ELF-1 (cell line): ENCODE data around the gene PRR15L.

ENCODE experiments used
- DNase-seq: peaks from one replicate; pipeline ENCODE4 v3.0.0-alpha.2; 2016; ENCODE audit warnings: low read depth, low spot score

The PRR15L gene

DNA sequence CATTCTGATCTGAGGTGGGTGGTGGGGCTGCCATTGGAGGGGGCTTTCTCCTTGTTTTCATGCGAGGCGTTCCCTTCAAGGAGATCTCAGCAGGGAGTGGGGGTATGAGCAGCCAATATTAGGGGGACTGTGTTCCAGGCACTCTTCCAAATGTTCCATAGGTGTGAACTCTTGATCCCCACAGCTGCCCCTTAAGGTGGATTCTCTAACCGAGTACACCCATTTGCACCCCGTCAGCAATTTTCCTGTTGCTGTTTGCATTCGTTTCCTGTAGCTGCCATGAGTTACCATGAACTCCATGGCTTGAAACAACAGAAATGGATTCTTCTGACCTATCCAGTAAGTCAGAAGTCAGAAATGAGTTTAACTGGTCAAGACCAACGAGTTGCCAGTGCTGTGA lies 3.7 kb upstream of the PRR15L start:
- no peak for DNase-seq

DNA sequence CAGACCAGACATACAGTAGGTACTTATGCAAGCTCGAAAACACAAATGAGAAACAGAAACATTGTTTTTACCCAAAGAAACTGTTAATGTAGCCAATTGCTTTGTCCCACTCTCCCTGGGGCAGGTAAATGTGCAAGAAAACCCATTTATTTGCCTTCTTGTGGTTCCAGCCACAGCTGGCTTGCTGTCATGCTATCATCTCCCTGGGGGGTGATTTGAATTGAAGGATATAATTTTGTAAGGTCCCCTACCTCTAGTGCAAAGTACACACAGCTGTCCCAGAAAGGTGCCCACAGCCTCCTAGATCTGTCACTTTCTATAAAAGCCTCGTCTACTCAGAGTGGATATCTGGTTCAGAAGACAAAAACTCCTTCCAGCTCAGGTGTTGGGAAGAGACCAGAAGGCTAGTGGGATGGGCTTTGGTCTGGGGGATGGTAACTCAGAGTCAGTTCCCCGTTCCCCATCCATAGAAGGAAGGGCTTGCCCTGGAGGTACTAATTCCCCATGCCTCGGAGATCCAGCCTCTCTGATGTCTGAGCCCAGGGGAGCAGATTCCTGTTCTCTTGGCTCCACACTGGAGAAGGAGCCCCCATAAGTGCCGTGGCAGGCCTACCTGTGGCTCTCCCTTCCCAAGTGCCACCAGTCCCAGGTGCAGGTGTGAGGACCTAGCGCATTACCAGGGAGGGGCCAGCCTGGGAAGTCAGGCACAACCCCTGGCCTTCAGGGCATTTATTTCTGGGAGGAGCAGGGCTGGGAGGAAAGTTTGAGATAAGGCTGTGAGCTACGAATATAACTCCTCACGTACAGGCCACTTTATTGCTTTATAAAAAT lies 2.4 kb upstream of the PRR15L start:
- DNase-seq: peak; percentile 43

DNA sequence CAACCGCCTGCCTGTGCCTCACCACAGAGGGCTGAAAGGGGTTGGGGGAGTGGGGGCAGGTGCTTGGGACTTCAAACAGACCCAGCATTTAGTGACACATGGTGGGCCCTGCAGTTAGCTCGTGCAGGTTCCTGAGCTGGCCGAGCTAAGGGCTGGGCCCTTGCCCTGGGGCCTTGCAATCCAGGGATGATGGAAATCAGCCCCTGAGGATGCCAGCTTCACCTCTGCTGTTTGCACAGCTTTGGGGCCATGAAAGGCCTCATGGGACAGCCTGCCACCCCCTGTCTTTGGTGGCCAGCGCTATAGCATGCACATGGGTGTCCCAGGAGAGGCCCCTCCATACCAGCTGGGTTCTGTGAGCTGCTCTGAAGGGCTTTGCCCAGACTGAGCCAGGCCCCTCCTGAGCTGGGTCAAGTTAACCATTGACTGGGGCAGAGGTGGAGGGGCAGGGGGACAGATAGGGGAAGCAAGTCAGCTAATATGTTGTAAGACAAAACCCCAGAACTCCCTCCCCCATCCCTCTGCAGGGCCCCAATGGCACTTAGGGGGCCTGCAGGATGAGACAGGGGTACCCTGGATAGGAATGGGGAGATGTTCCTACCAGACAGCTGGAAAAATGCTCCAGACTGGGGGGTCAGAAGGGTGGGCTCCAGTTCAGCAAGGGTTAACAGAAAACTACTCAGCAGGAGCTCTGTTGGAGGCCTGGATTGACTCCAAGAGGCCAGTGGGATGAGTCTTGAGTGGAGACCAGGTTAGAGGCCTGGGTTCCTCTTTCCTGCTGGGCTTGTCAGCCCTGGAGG lies 692 bp downstream of the PRR15L start:
- DNase-seq: peak; percentile 25

DNA sequence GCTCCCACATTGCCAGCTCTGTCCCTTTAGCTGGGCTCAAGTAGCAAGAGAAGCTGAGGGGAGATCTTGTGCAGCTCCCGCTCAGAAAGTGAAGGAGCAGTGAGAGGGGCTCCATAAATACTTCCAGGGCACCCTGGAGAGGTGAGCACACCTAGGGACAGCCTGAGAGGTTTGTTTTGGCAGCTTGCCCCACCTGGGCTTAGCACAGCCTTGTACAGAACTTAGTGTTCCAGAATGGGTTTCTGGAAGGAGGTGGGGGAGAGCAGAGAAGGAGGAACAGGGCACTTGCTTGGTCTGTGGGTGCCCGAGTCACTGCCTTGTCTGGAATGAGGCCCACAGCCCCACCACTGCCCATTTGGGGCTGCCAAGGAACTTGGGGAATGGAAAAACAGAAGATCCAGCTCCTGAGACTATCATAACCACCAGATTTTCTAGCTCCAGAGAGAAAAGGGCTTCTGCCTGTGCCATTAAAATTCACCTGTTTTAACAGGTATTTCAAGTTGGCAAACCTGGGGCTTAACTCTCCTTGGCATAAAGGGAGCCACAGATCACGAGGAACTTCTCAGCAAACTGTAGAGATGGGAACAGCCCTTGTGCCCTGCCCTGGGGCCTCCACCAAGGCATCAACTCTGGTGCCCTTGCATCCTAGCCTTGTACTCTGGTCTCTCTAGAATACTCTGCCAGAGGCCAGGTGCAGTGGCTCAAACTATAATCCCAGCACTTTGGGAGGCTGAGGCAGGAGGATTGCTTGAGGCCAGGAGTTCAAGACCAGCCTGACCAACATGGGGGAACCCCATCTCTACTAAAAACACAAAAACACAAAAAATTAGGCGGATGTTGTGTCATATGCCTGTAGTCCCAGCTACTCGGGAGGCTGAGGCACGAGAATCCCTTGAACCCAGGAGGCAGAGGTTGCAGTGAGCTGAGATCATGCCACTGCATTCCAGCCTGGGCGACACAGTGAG lies 1.9 kb downstream of the PRR15L start:
- no peak for DNase-seq

DNA sequence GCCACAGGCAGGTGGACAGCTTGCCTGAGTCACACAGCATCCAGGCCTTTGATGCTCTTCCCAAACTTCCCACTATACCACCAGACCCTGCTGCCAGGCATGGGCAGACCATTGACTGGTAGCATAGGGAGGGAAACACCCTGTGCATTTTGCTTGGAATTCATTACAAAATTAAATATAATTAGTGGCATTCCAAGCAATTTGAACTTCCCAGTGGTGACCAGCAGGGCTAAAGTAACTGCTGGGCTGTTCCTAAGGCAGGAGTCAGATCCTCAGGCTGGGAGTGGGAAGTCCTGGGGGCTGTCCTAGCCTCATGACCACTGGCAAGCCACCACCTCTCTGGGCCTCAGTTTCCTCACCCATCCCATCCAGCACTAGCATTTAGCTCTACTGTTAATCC lies 3.8 kb downstream of the PRR15L start:
- DNase-seq: no peak

DNA sequence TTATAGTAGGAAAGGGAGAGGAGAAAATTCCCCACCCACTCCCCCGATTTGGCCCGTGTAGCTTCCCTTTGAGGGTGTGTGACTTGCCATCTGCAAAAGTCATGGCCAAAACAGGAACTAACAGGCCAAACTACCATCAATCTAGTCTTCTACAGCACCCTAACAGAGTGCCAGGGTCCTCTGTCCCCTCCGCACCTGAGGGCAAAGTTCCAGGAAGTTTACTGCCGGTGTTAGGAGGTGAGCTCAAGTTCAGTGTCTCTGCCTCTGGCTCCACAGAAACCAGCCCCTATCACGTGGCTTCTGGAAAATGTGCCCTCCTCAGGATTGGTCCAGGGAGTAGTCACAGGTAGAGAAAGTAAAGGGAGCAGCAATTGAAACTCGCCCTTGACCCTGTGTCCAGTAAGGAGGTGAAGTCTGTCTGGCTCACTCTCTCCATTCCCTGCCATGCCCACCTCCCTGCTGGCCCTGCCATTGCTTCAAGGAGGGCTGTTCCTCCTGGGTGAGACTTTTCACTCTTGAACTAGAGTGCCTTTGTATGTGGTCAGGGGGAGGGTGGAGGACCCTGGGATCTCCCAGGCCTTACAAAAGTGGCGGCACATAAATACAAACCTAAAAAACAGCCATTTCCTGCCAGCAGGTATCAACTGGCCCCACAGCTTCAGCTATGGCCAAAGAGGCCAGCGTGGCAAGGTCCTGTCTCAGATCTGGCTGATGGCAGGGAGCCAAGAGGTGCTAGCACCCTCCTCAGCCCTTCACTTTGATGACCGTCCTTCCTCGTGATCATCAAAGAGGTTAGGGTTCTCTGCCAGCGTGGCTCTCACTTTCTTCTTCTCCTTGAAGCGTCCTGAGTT lies 5.3 kb downstream of the PRR15L start:
- DNase-seq: no peak

DNA sequence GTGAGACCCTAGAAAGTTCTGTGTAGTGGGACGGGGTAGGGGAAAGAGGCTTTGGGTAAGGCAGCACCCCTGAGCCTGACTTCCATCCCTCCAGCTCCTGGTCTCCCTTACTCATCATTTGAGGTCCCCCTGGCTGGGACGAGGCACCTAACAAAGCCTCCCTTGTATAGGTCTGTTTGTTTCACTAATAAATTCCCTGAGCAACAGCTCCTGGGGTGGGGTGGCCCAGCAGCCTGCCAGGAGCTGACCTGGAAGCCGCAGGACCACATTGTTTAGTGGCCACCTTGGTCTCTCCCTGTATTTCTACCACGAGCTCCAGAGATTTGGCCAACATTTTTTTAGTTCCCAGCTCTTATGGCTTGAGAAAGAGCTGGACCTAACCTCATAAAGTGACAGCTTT lies 7.2 kb downstream of the PRR15L start:
- DNase-seq: no peak

DNA sequence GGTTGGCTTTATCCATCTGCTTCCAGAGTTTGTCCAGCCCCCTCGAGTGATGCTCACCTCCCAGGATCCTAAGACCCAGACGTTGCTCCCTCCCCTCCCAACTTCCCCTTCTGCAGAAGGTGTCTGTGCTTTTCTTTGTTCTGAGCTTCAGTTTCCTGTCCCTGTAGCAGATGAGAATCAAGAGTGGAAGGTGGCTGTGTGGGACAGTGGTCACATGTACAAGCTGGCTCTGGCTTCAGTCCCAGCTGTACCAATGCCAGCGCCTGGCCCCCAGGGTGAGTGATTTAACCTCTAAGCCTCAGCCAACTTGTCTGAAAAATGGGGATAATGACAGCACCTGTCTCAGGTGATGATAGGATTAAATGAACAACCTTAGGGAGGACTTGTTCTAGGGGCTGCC lies 7.7 kb downstream of the PRR15L start:
- no peak for DNase-seq

DNA sequence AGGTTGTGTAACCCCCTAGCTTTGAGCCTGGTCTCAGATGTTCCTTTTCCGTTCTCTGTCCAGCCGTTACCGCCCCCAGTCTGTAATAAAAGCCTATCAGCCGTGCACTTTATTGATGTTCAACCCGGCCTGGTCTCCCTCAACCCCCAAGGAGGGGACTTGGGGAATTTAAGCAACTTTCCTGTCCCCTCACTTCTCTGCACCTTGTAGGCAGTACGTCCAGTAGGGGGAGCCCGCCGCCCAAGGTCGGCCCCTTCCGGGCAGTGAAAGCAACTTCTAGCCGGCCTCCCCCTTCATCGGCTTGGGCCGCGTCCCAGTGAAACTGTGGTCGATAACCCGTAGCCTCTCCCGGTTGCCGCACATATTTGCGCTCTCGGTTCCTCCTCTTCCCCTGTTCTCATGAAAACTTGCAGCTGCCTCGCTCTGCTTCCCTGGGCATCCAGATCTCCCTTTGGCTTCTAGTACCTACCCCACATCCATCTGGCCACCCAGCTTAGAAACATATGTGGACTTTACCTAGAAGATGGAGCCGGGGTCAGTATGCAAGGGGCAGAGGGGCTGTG lies 8.4 kb downstream of the PRR15L start:
- peak; percentile 90 for DNase-seq

DNA sequence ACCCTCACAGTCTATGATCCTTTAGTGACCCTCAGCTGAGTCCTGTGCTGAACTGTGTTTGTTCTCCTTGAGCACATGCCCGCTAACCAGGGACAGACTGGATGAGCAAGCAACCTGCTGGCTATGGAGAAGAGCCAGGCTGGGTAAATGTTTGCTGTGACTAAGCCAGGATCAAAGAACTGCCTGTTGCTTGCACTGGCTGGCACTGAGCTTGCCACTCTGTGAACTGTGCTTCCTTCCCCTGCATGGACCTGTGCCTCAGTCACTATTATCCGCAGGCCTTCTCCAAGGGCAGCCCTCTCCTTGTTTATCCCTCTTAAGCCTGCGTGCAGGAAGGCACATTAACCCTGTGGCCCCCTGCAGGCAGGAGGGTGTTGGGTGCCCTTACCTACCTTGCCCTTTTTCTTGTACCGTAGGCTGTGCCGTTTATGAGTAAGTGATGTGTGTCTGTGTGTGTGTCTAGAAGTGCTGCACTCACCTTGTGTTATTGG lies 8.9 kb downstream of the PRR15L start:
- no peak for DNase-seq

DNA sequence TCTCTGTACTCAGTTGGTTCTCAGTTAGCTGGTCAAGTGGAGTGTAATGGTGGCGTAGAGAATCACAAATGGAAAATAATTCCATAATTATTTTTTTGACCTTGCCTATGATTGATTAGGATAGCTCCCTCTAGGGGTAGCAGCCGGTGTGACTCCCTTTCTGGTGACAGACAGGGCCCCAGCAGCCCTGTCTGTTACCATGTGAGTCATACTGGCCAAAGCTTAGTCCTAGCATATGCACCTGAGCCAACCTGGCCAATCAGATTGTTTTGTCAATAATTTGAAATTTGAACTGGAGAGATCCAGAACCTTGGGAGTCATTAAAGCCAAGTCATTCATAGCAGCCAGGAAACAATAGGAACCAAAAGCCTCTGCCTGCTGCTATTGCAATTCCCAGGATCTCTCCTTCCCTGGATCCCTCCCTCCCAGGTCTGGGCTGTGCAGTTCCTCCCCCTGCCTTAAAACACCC lies 10.7 kb downstream of the PRR15L start:
- DNase-seq: peak; percentile 88

DNA sequence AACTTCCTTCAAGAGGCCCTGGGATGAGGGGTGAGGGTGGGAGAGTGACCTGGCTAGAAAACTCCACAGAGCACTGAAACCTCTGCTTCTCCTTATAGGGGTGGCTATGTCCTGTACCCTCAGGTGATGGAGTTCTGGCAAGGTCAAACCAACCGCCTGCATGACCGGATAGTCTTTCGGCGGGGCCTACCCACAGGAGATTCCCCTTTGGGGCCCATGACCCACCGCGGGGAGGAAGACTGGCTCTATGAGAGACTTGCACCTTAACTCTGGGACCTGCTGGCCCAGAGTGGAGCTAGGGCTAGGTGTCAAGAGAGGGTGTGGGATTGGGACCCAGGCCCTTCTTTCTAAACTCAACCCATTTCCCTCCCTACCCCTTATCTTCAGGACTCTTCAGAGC lies 11.2 kb downstream of the PRR15L start:
- no peak for DNase-seq

DNA sequence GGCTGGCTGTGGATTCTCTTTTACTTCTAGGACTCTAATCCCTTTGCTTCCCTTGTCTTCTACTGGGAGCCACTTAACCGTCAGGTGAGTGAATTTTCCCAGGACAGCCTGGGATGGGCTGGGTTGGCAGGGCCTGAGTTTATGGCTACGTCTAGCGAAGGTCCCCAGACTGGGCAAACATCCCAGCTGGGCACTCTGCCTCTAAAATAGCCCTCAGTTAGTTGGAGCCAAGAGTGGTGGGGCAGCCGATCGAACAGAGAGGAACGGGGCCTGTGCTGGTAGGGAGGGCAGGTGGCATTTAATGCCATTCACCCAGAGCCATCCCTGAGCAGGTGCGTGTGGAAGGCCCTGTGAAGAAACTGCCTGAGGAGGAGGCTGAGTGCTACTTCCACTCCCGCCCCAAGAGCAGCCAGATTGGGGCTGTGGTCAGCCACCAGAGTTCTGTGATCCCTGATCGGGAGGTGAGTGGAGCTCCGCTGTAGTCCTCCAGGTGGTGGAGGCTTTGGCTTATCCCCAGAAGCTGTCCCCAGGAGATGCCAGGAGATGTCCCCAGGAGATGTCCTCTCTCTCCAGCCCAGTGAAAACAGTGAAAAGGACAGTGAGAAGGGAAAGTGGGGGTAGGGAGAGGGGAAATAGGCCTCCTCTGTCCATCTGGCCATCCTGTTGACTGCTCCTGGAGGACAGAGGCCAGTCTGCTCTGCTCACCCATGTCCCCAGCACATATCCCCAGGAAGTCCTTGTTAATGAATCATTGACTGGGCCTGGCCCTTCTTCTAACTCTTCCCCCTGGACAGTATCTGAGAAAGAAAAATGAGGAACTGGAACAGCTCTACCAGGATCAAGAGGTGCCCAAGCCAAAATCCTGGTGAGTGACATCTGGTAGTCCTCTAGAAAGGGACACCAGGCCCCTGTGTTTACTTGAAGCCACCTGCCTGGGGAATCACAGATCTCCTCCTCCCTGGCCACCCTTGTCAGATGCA lies 11.9 kb downstream of the PRR15L start:
- no peak for DNase-seq

DNA sequence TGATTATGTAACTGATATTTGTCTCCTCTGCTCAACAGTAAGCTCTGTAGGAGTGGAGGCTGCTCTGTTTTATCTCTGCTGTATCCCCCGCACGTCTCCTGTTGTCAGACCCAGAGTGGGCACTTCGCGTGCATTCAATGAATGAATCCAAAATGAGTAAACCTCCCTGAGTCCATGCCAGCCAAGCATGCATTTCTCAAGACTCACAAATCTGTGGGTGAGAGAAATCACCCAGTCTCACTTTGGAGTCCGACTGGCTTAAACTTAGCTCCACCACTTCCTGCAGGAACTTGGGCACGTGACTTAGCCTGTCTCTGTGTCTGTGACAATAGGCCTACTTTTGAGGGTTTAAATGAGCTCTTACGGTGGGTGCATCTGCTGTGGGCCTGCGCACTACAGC lies 12.6 kb downstream of the PRR15L start:
- no peak for DNase-seq

DNA sequence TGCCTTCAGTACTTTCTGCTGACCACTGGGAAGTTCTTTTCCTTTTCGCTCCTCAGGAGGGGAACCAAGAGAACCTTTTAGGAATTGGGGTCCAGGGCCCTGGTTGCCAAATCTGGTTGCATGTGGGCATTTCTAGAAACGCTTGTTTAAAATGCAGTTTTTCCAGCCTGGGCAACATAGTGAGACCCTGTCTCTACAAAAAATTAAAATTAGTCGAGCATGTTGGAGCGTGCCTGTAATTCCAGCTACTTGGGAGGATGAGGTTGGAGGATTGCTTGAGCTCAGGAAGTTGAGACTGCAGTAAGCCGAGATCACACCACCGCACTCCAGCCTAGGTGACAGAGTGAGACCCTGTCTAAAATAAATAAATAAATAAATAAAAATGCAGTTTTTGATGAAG lies 15.1 kb downstream of the PRR15L start:
- no peak for DNase-seq

DNA sequence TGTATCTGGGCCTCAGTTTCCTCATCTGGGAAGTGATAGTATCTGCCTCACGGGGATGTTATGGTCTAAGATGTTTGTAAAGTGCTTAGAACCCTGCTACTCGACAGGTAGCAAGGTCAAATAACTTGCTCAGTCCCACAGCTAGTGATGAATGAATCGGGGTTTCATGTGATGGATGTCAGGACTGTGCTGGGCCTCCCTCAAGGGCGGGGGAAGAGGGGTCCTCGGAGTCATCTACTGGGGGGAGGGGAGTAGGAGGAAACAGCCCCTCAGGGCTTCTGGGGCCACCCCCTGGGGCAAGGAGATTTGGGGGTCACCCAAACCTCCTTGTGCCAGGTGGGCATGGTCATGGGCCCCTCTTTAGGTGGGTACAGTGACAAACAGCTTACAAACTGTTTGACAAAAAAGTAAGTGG lies 15.6 kb downstream of the PRR15L start:
- DNase-seq: no peak

DNA sequence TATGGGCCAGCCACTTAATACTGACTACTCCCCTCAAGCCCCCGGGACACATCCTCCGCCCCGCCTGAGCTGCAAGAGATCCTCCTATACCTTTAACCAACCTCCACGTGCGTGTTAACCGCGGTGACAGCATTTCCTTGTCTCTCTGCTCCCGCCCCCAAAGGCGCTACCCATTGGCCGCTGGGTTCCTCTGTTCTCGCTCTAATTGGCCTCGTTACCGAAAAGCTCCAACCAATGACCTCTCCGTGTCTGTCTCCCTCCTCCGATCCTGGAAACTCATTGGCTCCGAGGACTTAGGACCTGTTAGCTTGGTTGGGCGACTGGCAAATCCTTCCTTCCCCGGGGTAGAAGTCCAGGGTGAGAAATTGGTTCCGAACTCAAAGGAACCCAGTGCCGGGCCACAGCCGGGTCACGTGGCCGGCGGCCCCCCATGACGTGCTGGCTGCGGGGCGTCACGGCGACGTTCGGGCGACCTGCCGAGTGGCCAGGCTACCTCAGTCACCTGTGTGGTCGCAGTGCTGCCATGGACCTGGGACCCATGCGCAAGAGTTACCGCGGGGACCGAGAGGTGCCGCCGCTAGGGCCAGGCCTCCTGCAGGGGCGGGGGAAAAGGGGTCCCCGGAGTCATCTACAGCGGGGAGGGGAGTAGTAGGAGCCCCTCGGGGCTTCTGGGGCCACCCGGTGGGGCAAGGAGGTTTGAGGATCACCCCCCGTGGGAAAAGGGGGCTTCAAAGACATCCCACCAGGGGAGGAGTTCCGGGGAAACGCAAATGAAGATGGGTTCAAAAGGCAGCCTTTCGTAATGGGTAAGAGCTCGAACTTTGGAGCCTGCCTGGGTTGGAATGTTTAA lies 16.2 kb downstream of the PRR15L start, which contains the start of gene PNPO:
Gene PNPO, plus strand, starts transcription at position 326 of the 850 bp plus-strand sequence. Its CDS starts 105 bp downstream, at position 431.
- DNase-seq: peak; percentile 96

DNA sequence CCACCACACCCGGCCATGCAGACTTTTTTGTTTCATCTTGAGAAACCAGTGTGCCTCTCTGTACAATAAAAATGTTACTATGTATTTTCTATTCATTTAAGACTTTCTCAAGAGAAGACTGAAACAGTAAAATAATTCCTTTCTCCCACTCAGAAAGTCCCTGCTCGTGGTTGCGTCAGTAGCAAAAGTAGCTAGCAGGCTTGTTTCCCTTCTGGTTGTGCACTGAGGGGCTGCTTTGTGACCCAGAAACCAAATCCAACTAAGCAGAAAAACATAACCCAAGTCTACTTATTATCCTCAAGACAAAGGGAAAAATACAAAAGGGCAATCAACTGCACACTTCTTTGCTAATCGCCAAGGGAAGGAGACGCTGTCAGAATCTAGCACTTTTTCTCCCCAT lies 19.7 kb downstream of the PRR15L start:
- no peak for DNase-seq
